Measurements from ENCODE around the gene PER1. TPM values are rescaled to one million over a fixed set of nuclear protein-coding genes. Genes with fewer than 3 reads are reported as not detected.

Gene PER1
- 1,000 to 10,000 TPM; 1,926 to 2,038 TPM for total RNA-seq
- 91.7 to 757 reads per million in 2 donors for total RNA-seq

DNA sequence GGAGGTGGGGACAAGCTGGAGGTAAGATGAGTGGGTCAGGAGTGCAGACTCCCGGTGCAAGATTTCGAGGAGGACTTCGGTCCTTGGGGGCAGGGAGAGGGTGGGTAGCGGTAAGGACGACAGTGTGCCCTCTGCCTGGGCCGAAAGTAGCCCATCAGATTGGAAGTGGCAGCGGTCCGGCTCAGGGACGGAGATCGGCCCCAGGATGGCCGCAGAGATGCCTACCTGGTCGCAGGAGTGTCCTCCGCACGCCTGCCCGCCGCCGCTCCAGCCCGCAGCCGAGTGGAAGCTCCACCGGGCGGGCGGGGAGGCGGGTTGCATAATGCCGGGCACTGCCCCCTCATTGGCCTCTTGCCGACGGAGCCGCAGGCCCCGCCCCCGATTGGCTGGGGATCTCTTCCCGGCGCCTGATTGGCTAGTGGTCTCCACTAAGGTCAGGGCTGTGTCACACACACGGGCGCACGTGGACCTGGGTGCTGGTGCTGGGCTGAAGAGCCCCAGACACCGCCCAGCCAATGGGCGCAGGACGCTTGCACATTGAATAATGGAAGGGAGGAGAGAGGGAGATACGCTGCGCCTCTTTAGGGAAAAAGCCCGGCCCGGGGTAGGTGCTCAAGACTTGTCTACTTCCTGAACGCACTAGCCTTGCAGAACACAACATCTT is at the start of gene PER1:
Gene PER1, minus strand, starts transcription at position 293 of the 664 bp plus-strand sequence. CDS start 1,698 bp downstream, outside the sequence.
- no peaks in the 10 kb centered on the region for H3K27me3 Mint-ChIP-seq
- peaks cover 62% of the 10 kb centered on the region for H3K4me1 Mint-ChIP-seq
- H3K36me3 Mint-ChIP-seq (ENCODE audit: low read depth): peaks cover 22% of the 10 kb centered on the region
- H3K4me3 Mint-ChIP-seq: no peak within 1 kb of the TSS
- H3K27ac Mint-ChIP-seq: no peak within 1 kb of the TSS
- no peaks in the 10 kb centered on the region for H3K9me3 ChIP-seq (ENCODE audit: control insufficient read depth, low read length, poor library complexity, severe bottlenecking)
- ATAC-seq (peak; percentile 31), DNase-seq (peak; percentile 78 to 88 (median 85))

DNA sequence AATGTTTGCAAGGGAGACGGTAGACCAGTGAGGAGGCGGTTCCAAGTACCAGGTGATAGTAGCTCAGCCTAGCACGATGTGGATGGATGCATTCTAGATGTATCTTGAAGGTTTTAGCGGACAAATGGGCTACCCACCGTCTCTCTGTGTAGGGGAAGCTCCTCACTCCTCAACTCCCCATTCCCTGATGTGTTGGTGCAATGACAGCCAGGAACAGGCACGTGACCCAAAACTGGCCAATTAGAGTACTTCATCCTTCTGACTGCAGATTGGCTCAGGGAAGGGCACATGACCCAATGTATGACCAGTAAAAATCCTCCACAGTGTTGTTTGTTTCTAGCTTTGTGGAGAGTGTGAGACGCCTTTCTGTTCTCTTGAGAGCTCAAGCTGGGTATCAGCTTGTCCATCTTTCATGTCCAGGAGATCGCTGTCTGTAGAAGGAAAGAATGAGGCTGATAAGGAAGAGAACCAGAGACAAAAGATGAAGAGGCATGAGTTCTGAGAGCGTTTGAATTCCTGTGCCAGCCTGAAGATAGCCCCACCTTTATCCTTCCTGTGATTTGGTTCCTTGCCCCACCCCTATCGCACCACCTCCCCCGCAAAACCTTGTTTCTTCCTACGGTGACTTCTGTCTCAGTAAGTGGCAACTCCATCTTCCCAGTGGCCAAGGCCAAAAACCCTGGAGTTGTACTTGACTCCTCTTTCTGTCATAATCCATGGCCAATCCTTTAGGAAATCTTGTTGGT is 40.0 kb upstream of the PER1 start:
- no peaks in the 10 kb centered on the region for H3K9me3 ChIP-seq (ENCODE audit: control insufficient read depth, low read length, poor library complexity, severe bottlenecking)
- peaks cover 17% of the 10 kb centered on the region for H3K4me1 Mint-ChIP-seq
- no peaks in the 10 kb centered on the region for H3K36me3 Mint-ChIP-seq (ENCODE audit: low read depth)
- H3K27me3 Mint-ChIP-seq: no peaks in the 10 kb centered on the region
- DNase-seq: peak in 1 of 3 donors; percentile 33
- no peak overlapping the region for H3K27ac Mint-ChIP-seq
- ATAC-seq: peak; percentile 44
- H3K4me3 Mint-ChIP-seq: no peak overlapping the region

GRCh38 chr17:8190506-8190905 is 38.3 kb upstream of the PER1 start:
- ATAC-seq (no peak), DNase-seq (no peak)
- Mint-ChIP-seq H3K4me1 (peaks cover 11% of the 10 kb centered on the region), H3K36me3 (ENCODE audit: low read depth) (no peaks in the 10 kb centered on the region), H3K27ac (no peak overlapping the region), H3K27me3 (no peaks in the 10 kb centered on the region), H3K4me3 (no peak overlapping the region)
- H3K9me3 ChIP-seq (ENCODE audit: control insufficient read depth, low read length, poor library complexity, severe bottlenecking): no peaks in the 10 kb centered on the region

- Mint-ChIP-seq H3K27me3 (no peaks in the 10 kb centered on the region), H3K4me1 (peaks cover 13% of the 10 kb centered on the region), H3K27ac (no peak within 1 kb of the TSS), H3K4me3 (no peak within 1 kb of the TSS), H3K36me3 (ENCODE audit: low read depth) (no peaks in the 10 kb centered on the region)
- peak; percentile 73 for ATAC-seq
- H3K9me3 ChIP-seq (ENCODE audit: control insufficient read depth, low read length, poor library complexity, severe bottlenecking): no peaks in the 10 kb centered on the region
- DNase-seq: peak; percentile 83 to 91 (median 86)
These were observed 37.7 kb upstream of the PER1 start, which contains the start of gene BORCS6 for GRCh38 chr17:8189711-8190477. Gene BORCS6 (minus strand): TSS chr17:8190180. CDS start chr17:8190140, 40 bp downstream.

- Mint-ChIP-seq H3K36me3 (ENCODE audit: low read depth) (no peaks in the 10 kb centered on the region), H3K4me3 (no peak overlapping the region), H3K4me1 (peaks cover 14% of the 10 kb centered on the region), H3K27ac (no peak overlapping the region), H3K27me3 (no peaks in the 10 kb centered on the region)
- no peaks in the 10 kb centered on the region for H3K9me3 ChIP-seq (ENCODE audit: control insufficient read depth, low read length, poor library complexity, severe bottlenecking)
- ATAC-seq (no peak), DNase-seq (peak in 2 of 3 donors; percentile 21 to 32)
These were observed 37.0 kb upstream of the PER1 start for GRCh38 chr17:8189041-8189710.

DNA sequence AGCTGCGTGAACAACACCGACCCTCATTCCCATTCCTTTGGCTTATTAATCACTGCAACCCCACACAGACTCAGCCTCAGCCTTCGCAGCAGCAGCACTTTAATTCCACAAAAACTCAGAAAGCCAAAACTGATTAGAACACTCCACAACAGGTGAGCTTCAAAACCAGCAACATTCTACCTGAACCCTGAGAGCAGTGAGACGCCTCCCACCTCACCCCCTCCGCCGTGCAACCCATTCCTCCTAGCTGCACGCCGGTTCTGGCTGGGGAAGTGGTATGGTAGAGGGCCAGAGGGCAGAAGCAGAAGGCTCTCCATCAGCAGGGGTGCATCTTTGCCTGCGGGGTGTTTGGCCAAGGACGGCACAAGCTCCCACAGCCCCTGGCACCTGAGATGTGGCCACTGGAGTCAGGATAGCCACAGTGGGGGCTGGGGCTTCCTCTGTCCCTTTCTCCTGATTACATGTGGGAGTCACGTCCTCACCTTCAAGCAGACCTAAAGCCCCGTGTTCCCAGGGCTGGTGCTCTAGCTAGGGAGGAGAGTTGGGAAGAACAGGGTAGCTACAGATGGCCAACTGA is 36.1 kb upstream of the PER1 start:
- Mint-ChIP-seq H3K36me3 (ENCODE audit: low read depth) (no peaks in the 10 kb centered on the region), H3K4me3 (no peak overlapping the region), H3K4me1 (peaks cover 18% of the 10 kb centered on the region), H3K27me3 (no peaks in the 10 kb centered on the region), H3K27ac (no peak overlapping the region)
- no peak for ATAC-seq
- no peaks in the 10 kb centered on the region for H3K9me3 ChIP-seq (ENCODE audit: control insufficient read depth, low read length, poor library complexity, severe bottlenecking)
- DNase-seq: no peak

DNA sequence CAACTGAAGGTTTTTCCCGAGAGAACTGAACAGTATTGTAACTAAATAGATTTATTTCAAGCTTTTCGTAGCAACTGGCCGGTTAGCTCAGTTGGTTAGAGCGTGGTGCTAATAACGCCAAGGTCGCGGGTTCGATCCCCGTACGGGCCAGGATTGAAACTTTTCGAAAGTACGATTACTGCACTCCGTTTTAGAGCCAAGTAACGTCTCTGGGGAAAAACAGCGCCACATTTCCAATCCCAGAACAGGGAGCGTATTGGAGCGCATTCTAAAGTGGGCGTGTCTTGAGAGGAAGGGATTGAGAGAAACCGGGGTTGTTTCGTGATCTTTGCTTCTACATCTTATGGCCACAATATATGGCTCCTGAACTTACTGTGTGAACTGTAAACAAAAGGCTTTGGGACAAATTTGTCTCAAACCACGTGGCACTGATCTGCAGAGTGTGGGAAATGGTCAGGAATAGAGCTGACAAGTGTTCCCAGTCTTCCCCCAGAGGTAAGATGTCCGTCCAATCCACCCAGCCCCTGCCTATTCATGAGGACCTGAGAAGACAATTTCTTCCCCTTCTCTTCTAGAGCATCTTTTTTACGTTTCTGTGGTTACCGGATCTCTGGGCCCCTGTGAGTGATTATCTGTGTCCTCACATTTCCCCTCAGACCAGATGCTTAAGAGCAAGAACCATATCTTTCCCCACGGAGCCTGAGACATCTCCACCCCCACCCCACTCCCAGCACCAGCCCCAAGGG is 35.5 kb upstream of the PER1 start:
- H3K27me3 Mint-ChIP-seq: no peaks in the 10 kb centered on the region
- peaks cover 18% of the 10 kb centered on the region for H3K4me1 Mint-ChIP-seq
- no peak overlapping the region for H3K27ac Mint-ChIP-seq
- no peak overlapping the region for H3K4me3 Mint-ChIP-seq
- DNase-seq: peak; percentile 63 to 80 (median 73)
- ATAC-seq: peak; percentile 20
- no peaks in the 10 kb centered on the region for H3K36me3 Mint-ChIP-seq (ENCODE audit: low read depth)
- no peaks in the 10 kb centered on the region for H3K9me3 ChIP-seq (ENCODE audit: control insufficient read depth, low read length, poor library complexity, severe bottlenecking)

GRCh38 chr17:8186787-8187516 is 34.7 kb upstream of the PER1 start:
- Mint-ChIP-seq H3K36me3 (ENCODE audit: low read depth) (no peaks in the 10 kb centered on the region), H3K27me3 (no peaks in the 10 kb centered on the region), H3K4me1 (peaks cover 19% of the 10 kb centered on the region), H3K4me3 (no peak overlapping the region), H3K27ac (no peak overlapping the region)
- DNase-seq (peak; percentile 54 to 79 (median 72)), ATAC-seq (peak; percentile 50)
- no peaks in the 10 kb centered on the region for H3K9me3 ChIP-seq (ENCODE audit: control insufficient read depth, low read length, poor library complexity, severe bottlenecking)

DNA sequence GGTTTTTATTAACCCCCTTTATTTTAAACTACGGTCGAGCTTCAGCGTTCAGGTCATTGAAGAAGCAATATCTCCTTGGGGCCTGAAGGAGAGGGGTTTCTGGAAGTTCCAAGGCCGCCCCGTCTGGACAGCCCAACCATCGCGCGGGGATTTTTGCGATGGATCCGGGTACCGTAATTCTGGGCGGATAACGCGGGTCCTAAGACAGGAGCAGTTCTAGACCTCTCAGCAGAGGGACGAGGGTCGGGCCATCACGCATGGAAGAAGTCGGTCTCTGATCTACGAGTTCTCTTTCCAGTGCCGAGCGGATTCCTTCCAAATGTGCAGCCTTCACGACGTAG is 34.2 kb upstream of the PER1 start:
- DNase-seq (no peak), ATAC-seq (no peak)
- Mint-ChIP-seq H3K27me3 (no peaks in the 10 kb centered on the region), H3K27ac (no peak overlapping the region), H3K4me3 (no peak overlapping the region), H3K4me1 (peaks cover 18% of the 10 kb centered on the region), H3K36me3 (ENCODE audit: low read depth) (no peaks in the 10 kb centered on the region)
- H3K9me3 ChIP-seq (ENCODE audit: control insufficient read depth, low read length, poor library complexity, severe bottlenecking): no peaks in the 10 kb centered on the region

GRCh38 chr17:8185582-8186445 is 33.6 kb upstream of the PER1 start:
- peak; percentile 70 to 95 (median 73) for DNase-seq
- Mint-ChIP-seq H3K4me3 (no peak overlapping the region), H3K27me3 (no peaks in the 10 kb centered on the region), H3K27ac (no peak overlapping the region), H3K36me3 (ENCODE audit: low read depth) (no peaks in the 10 kb centered on the region), H3K4me1 (peaks cover 19% of the 10 kb centered on the region)
- peak; percentile 11 for ATAC-seq
- no peaks in the 10 kb centered on the region for H3K9me3 ChIP-seq (ENCODE audit: control insufficient read depth, low read length, poor library complexity, severe bottlenecking)
